CD4-positive, alpha-beta T cell treated with Interleukin-6 for 4 hours (primary cell): ENCODE data around the gene ACP3.

Source experiments
- DNase-seq: peaks from one replicate; pipeline ENCODE4 v3.0.0-alpha.2; 2020; ENCODE audit warnings: mixed read lengths

ACP3 gene

GRCh38 chr3:132321304-132321703 is 4.1 kb downstream of the ACP3 start:
- DNase-seq, result no peak

GRCh38 chr3:132325103-132325606 is 7.9 kb downstream of the ACP3 start:
- no peak for DNase-seq

- no peak for DNase-seq
These were observed 8.4 kb downstream of the ACP3 start for GRCh38 chr3:132325634-132326033.

- no peak for DNase-seq
These were observed 9.0 kb downstream of the ACP3 start for GRCh38 chr3:132326251-132326650.

GRCh38 chr3:132332082-132332481 is 14.9 kb downstream of the ACP3 start:
- DNase-seq, result no peak

DNA sequence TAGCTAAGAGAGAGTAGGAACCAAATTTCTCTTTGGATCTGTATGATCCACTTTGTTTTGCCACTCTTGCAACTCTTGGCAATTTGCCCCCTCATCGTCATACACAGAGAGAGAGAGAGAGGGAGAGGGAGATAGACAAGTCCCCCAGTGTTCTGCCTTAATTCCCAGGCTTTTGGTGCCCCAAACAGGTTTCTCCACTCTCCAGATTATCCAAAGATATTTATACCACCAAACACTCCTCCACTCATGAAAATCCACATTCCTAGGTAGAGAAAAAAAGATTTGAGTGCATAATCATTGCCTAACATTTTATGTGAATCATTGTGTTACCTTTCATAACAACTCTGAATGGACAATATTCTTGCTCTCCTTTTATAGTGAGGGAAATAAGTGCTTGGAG is 15.3 kb downstream of the ACP3 start:
- no peak for DNase-seq

DNA sequence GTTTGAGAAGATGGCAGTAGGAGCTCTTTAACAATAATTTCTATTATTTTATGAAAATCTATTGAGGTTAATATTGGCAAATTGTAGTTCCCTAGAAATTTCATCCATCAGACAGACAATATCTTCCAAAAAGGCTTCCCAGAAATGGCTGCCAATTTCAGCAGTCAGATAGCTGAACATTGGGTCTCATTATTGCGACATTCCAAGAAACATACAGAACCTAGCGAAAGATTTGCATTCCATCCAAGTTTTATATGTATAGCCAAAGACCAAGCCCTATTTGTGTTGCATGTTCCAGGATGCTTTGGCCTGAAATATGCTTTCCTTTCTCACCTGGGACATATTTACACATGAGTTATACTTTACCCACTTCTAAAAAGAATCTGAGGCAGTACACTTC is 24.5 kb downstream of the ACP3 start:
- DNase-seq, result no peak

DNA sequence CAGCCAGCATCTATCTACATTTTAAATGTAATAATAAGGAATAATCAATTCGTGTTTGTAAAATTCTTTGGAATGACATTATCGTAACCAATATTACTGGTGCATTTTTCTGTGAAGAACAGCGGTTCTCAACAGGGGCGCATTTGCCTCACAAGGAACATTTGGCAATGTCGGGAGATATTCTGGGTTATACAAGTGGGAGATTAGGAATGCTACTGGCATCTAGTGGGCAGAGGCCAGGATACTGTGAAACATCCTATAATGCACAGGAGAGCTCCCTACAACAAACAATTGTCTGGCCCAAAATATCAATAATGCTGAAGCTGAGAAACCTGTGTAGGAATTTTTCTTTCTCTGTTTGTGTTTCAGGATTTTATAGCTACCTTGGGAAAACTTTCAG is 25.0 kb downstream of the ACP3 start:
- no peak for DNase-seq

GRCh38 chr3:132342610-132343009 is 25.4 kb downstream of the ACP3 start:
- no peak for DNase-seq

DNA sequence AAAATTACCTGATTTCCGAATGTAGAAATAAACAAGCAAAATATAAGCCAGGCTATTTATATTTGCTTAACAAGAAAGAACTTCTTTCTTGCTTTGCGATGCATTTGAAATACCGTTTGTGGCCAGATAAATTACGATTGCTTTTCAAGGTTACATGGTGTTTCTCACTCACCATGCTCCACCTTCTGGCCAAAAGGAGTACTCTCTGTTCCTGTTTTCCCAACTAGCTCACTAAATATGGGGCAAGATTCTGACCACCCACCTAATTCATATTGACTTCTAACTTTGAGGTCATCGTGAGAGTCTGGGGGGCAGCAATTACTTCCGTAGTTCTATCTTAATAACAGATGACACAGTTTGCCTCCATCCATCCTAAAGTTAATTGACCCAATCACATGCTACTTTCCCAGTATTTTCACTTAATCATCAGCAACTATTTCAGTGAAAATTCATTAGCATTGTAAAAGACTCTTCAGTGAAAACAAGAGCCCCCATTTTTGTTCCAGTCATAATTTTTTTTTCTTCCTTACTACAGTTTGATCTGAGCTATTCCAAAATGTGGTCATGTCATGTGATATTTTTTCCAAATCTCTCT is 25.9 kb downstream of the ACP3 start:
- peak; percentile 20 for DNase-seq

GRCh38 chr3:132344666-132345280 is 27.6 kb downstream of the ACP3 start:
- DNase-seq, result no peak

GRCh38 chr3:132346841-132347736 is 29.9 kb downstream of the ACP3 start:
- no peak for DNase-seq

- no peak for DNase-seq
These were observed 30.6 kb downstream of the ACP3 start for GRCh38 chr3:132347811-132348210.

DNA sequence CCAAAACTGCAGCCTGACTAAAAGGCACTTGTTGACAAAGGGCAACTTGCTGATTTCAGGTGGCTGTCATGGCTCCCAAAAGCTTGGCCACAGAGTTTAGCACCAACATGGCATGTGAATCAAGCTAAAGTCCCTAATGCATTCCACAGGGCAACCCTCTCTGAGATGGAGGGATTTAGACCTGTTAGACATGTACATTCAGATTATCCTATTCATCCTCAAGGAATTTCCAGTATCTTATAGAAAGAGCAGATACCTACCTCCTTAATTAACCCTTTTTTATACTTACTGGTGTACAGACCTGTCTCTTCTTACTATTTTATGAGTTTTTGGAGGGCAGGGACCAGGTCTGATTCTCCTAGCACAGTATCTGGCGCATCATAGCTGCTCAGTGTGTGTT is 31.3 kb downstream of the ACP3 start:
- no peak for DNase-seq

GRCh38 chr3:132350814-132351213 is 33.6 kb downstream of the ACP3 start:
- DNase-seq, result no peak

GRCh38 chr3:132351222-132351806 is 34.1 kb downstream of the ACP3 start:
- DNase-seq, result no peak

- peak; percentile 68 for DNase-seq
These were observed 35.4 kb downstream of the ACP3 start for GRCh38 chr3:132352556-132353143.

DNA sequence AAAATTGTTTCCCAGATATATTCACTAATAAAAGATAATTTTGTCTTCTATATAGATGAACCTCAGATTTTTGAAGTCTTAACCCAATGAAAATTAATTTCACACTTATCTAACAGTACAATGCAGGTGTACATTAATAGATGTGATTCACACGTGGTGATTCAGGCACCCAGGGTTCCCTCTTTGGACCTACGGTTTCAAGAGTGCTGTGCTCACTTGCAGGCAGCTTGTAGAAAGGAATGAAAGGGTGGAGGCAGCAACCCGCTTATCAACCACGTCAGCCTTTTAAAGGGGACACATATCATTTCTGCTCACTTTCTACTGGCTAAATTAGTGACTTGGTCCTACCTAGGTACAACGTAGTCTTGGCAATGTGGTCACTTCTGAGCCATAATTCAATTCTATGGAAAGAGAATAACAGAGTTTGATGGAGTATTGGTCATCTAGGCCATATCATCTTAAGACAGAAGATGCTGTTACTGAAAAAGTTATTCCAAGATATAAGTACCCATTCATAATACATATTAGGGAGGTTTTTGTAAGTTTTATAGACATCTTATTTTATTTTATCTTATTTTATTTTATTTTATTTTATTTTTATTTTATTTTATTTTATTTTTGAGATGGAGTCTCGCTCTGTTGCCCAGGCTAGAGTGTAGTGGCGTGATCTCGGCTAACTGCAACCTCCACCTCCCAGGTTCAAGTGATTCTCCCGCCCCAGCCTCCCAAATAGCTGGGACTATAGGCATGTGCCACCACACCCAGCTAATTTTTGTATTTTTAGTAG is 37.9 kb downstream of the ACP3 start:
- no peak for DNase-seq

GRCh38 chr3:132356568-132356967 is 39.4 kb downstream of the ACP3 start:
- DNase-seq, result no peak

DNA sequence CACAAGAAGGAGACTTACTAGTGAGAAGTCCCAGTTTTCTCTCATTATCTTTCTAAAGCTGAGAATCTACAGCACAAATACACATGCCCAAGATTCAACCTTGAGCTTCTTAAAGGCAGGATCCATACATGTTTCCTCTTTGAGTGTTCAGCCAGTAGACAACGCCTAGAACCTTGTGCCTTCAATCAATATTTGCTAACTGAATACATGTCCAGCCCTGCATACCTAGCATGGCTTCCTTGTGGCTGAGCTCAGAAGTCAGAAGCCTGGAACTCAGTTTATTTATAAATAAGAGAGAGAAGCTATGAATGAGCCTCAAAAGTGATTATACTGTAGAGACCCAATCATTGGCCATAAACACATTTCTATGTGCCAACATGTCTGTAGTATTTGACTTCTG is 43.5 kb downstream of the ACP3 start:
- DNase-seq, result no peak

GRCh38 chr3:132362329-132362728 is 45.1 kb downstream of the ACP3 start:
- no peak for DNase-seq

GRCh38 chr3:132368515-132368914 is 51.3 kb downstream of the ACP3 start:
- DNase-seq, result no peak
